Activated CD4-positive, alpha-beta T cell treated with anti-CD3 and anti-CD28 coated beads for 24 hours (primary cell): Measurements from ENCODE around the gene SOX10.

Experiments
- DNase-seq, 2 donors: peaks; one replicate each; pipeline ENCODE4 v3.0.0-alpha.2; 2020; ENCODE audit warnings: low read depth in 2 of 2

The SOX10 gene

DNA sequence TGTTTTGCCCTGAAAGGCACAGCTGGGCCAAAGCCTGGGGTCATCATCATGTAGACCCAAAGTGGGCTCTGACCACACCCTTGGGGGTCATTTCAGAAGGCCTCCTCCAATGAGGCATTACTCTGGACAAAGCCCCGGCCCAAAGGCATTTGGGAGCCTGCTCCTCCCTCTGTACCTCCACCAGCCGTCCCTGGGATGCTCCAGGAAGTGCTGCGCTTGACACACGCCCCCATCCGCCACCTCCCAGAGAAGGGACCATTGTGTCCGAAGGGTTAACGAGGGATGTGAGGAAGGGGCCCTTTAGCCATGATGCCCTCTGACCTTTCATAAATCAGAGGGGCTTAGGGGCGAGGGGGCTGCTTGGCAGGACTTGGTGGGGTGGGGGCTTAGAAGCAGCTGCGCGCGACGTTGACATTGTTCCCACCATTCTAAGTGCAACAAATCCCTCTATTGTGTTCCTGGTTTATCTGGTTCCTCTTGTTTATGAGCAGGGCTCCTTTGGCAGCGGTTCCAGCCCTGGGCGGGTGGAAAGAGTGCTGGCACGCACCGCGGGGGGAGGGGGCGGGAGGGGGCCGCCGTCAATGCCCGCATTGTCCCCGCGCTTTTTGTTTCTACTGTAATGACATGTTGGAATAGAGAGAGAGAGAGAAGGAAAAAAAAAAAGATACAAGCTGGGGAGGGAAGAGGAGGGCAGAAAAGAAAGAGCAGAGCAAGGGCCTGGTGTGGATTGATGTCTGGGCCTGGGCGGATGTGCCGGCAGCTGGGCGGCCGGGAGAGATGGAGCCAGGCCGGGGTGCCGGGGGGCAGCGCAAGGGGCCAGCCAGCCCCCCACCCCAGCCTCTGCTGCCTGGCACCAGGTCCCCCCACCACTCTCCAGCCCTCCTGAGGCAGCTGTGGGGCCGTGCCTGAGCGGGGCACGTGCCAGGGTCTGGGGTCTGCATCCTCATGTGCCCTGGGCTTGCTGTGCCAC, 32.1 kb upstream of the SOX10 start:
- no peak for DNase-seq

GRCh38 chr22:38014083-38014482, 29.7 kb upstream of the SOX10 start:
- DNase-seq: no peak

DNA sequence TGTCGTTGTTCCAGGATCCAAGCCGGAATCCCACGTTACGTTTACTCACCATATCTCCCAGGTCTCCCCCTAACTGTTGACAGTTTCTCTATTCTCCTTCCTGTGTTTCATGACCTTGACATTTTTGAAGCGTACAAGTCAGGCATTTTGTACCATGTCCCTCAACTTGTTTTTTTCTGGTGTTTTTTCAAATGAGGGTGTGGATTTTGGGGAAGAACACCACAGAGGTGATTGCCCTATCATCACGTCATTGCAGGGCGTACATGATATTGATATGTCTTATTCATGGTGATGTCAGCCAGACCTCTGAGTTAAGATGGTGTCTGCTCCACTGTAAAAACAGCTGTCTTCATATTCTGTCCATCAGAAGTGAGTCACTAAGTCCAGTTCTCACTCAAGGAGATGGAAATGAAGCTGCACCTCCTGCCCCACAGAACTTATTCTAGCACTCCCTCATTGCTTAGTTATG, 28.3 kb upstream of the SOX10 start:
- no peak for DNase-seq

GRCh38 chr22:38009000-38009806, 24.8 kb upstream of the SOX10 start:
- no peak for DNase-seq

DNA sequence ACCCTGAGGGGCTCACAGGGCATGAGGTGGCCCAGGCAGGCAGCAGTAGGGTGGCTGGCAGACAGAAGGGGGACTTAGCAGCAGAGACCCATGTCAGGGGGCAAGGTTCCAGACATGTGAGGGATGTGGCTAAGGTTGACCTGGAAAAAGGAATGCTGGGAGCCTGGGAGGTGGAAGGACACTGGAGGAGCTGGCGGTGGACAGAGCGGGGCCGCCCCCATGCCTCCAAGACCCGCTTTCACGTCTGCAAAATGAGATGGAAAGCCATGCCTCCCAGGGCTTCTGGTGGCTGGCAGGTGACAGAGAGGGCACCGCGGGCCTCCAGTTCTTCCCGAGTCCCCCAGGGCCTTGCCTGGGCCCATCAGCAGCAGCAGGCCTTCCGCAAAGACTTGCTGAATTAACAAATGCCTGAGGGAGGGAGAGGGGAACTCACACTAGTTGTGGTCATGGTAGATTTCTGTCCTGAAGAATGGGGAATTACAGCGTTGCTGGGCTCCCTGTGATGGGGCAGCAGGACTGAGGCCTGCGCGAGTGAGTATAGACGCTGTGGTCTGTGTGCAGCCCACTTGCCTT, 23.1 kb upstream of the SOX10 start:
- DNase-seq: no peak

- no peak for DNase-seq
These were observed 22.6 kb upstream of the SOX10 start for GRCh38 chr22:38006906-38007305.

- no peak for DNase-seq
These were observed 21.6 kb upstream of the SOX10 start for GRCh38 chr22:38005943-38006342.

DNA sequence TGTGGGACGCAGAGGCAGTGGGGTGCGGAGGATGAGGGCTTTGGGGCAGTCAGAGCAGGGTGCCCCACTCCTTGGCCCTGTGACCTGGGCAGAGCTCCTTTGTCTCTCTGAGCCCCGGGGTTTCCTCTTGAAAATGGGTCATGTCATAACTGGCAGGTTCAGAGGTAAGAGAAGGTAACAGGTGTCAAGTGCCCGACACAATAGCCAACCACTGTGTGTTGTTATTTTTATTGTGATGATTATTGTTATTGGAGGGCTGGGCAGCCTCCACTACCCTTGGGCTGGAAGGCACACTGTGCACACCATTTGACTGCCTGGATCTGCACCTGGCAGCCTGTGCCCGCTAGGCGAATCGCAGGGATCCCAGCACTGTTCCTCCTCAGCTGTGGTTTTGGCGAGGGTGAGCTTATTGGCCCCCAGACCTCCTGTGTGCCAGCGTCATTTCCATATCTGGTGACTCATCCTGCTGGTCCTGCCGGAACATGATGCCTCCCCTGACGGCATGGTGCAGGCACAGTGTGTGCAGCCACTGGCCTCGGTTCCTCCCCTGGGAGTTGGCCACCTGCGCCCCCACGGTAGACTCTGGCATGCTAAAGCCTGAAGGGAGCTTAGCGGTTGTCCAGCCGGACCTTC, 15.4 kb upstream of the SOX10 start:
- no peak for DNase-seq

DNA sequence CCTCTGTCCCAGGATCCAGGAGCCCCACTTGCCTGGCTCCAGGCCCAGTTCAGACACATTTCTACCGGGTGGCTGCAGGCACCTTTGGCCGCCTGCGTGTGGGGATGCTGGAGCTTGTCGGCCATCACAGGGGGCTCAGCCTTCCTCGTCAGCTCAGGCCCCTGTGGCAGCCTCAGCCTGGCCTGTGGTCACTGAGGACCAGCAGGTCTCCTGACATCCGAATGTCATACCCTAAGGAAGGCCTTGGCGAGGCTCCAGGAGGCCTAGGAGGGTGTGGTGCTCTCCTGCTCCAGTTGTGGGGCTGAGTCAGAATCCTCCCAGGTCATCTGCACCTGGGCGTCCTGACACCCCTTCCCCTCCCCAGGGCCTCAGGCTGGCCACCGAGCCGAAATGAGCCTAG, 14.9 kb upstream of the SOX10 start:
- no peak for DNase-seq

GRCh38 chr22:37998543-37998942, 14.2 kb upstream of the SOX10 start:
- DNase-seq: no peak

DNA sequence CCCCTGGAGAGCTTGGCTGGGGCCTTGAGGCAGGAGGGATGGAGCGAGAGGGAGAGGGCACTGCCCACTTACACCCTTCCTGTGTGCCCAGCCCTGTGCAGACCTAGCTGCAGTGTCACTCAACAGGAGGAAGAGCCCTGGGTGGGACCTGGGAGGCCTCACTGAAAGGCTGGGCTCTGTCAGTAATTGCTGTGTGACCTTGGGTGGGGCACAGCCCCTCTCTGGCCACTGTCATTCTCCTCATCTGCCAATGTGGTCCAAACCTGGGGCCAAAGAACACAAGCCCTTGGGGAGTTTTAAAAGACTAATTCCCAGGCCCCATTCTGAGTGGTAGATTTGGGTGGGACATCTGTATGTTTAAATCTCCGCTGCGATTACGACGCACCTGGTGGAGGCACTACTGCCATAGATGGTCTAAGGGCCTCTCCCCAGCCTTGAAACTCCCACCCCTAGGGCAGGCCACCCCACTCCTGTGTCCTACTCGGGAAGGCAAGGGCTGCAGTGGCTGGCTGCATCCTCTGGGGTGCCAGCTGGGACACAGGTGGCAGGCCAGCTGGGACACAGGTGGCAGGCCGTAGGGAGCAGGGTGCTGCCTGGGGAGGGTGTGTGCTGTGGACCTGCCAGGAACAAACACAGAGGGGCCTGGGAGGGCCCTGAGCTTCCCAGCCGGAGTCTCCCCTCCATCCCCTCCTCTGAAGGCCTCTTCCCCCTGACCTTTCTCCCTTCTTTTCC, 12.3 kb upstream of the SOX10 start:
- no peak for DNase-seq

GRCh38 chr22:37996079-37996478, 11.7 kb upstream of the SOX10 start:
- no peak for DNase-seq

GRCh38 chr22:37995460-37995859, 11.1 kb upstream of the SOX10 start:
- DNase-seq: no peak

- DNase-seq: no peak
These were observed 10.6 kb upstream of the SOX10 start for GRCh38 chr22:37994982-37995381.

DNA sequence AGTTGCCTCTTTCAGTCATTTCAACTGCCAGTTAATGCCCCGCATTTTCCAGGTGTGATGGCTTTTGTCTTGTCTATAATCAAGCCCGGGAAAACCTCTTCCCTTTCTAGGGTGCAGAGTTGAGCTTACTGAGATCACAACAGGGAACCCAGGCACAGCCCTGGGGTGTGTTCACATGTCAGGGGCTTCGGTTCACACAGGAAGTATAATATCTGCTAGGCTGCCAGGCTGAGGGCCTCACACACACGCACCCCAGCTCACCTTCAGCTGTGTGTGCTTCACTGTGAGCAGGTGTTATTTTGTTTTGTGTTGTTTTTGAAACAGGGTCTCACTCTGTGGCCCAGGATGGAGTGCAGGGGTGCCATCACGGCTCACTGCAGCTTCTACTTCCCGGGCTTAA, 9.7 kb upstream of the SOX10 start:
- no peak for DNase-seq

DNA sequence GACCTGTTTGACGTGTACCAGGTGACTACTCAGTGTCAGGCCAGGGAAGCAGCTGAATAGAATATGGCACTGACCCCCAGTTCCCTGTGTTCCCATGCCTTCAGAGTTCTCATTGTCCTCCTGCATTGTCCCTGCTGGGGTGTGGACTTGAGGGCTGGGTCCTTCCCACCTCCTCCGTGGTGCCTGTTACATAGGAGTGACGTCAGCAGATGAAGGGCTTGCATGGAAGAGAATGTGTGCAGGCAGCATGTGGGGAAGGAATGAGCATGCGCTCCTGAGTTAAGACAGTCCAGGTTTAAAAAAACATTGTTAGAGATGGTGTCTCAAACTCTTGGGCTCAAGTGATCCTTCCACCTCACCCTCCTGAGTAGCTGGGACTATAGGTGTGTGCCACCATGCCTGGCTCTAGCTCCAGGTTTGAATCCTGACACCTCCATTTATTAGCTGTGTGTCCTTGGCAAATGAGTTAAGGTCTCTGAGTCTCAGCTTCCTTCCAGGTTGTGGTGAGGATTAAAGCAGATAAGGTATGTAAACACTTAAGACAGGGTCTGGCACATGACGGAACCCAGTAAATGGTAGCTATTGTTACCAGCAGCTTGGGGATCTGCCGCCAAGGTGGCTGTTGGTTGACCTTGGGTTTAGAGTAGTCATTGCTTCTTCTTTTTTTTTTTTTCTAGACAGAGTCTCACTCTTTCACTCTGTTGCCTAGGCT, 7.5 kb upstream of the SOX10 start:
- no peak for DNase-seq

DNA sequence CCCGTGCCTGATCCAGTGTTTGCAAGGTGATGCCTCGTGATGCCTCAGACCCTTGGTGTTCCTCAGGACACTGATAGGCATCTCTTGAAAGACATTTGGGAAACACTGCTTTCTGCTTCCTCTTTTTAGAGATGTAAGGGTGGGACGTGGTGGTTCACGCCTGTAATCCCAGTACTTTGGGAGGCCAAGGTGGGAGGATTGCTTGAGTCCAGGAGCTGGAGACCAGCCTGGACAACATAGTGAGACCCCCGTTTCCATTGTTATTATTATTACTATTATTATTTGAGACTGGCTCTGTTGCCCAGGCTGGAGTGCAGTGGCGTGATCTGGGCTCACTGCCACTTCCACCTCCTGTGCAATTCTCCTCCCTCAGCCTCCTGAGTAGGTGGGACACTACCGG, 6.5 kb upstream of the SOX10 start:
- DNase-seq: no peak

DNA sequence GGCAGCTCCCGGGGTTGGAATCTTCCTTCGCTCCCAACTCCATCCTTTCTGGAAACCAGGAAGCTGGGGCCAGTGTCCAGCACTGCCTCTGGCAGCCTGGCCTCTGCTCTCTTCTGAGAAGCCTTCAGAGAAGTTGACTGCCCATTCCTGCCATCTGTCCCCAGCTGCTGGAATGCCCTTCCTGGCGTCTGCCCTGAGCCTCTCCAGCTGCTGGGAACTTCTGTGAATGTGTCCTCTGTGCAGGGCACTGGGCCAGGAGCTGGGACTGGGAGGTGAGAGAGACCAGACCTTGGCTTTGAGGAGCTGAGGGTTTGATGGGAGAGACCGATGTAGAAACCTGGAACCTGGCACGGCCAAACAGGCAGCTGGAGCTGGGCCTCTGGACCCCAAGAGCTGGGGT, 5.9 kb upstream of the SOX10 start:
- no peak for DNase-seq

DNA sequence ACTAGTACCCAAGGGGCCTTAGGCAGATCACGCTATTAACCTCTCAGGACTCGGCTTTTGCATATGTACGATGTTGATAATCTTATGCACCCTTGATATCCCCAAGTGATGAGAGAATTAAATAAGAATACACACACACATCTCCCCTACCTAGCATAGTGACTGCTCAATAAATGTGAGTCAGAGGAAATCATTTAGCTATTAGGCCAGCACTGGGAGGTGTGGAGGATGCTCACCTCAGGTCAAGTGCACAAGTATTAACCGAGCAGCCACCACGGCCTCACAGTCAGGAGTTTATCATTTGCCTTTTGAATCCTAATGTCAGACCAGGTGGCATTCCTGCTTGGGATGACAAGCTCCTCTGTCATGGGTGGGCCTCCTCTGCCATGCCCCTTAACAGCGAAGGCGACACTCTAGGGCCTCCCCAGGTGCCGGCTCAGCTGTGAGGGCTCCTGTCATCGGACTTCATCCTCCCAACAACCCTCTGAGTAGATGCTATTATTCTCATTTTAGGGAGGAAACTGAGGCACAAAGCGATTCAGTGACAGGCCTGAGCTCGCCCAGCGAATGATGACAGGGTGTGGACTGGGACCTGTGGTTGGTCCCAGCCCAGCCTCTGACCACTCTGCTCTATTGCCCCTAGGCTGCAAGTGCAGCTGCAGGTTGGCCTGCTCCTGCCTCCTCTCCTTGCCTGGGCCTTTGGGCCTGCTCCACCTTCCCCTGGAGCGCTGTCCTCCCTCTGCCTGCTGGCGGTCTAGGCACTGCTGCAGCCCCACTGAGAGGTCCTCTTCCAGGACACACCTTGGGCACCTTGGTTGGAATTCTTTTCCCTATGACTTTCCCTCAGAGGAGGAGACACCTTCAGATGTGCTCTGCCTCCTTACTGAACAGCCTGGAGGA, 5.0 kb upstream of the SOX10 start:
- no peak for DNase-seq

- DNase-seq: no peak
These were observed 2.0 kb upstream of the SOX10 start for GRCh38 chr22:37986371-37986770.
